ENCODE results near the gene OSBPL1A.
"Not testable (repeated sequence)": the region's sequence is repeated elsewhere in the genome, so short reads cannot be mapped to it uniquely, and the experiment has no call there.

Gene OSBPL1A

DNA sequence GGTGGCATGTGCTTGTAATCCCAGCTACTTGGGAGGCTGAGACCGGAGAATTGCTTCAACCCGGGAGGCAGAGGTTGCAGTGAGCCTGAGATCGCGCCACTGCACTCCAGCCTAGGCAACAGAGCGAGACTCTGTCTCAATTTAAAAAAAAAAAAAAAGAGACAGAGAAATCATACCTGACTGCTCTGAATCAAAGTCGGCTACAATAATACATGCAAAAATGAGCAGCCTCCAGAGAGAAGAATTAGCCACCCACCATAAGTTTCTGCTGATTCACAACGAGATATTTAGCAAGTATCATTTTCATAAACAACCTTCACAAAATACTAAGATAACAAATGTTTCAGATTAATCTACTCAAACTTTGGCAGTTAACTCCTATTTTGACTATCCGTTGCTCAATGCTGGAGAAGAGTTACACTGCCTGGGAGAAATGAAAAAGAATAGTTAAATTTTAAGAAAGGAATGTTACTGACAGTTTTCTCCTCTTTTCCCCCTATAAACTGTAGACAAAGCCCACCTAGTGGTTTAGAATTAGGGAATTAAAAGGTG is 1.5 kb downstream of the OSBPL1A start:
- DNase-seq, result no peak

GRCh38 chr18:24395049-24395795 is 2.4 kb downstream of the OSBPL1A start:
- DNase-seq, result no peak

- DNase-seq, result no peak
Observed at GRCh38 chr18:24388957-24389356, 8.7 kb downstream of the OSBPL1A start.

- DNase-seq, result no peak
Observed at GRCh38 chr18:24386681-24387080, 10.9 kb downstream of the OSBPL1A start.

- DNase-seq, result no peak
Observed at GRCh38 chr18:24381126-24381525, 16.5 kb downstream of the OSBPL1A start.

GRCh38 chr18:24380163-24380747 is 17.4 kb downstream of the OSBPL1A start:
- no peak for DNase-seq

DNA sequence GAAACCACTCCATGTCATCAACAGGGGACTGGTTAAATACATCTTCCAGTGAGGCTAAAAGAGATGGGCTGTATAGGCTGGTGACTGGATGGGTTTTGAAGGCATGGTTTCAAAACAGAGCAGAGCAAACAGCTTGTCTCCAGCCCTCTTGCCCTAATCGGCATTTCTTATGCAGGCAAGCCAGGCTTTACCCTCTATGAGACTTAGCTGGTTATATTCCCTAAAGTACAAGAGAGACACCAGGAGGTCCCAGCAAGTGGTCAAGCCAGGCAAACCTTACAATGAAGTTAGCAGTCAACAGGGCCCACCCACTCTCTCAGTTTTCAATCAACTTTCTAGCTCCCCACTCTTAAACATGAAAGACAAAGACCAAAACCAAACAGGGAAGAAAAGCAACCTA is 19.0 kb downstream of the OSBPL1A start:
- DNase-seq, result no peak

- not testable (repeated sequence) for DNase-seq
Observed at GRCh38 chr18:24376531-24376930, 21.1 kb downstream of the OSBPL1A start.

- DNase-seq, result no peak
Observed at GRCh38 chr18:24373328-24373727, 24.3 kb downstream of the OSBPL1A start.

DNA sequence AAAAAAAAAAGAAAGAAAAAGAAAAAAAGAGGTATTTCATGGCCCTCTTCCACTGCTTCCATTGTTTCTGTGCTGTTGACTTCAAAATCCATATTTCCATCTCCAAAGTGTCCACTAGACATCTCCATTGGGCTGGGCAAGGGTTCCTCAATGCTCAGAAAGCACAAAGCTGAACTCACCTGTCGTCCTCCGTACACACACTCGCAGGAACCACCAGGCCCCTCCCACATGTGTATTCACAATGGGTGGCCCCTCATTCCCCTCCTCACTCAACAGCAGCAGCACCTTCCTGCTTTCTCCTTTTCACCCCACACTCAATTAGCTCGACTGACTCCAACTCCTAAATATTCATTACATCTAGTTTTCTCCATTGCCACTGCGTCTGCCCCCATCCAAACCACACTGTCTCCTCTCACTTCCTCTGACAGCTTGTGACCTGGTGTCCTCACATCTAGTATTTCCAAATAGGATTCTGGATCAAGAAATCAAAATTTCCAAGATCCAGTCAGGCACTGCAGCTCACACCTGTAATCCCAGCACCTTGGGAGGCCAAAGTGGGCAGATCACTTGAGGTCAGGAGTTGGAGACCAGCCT is 25.2 kb downstream of the OSBPL1A start:
- DNase-seq, result no peak

- DNase-seq, result no peak
Observed at GRCh38 chr18:24370120-24370519, 27.5 kb downstream of the OSBPL1A start.

DNA sequence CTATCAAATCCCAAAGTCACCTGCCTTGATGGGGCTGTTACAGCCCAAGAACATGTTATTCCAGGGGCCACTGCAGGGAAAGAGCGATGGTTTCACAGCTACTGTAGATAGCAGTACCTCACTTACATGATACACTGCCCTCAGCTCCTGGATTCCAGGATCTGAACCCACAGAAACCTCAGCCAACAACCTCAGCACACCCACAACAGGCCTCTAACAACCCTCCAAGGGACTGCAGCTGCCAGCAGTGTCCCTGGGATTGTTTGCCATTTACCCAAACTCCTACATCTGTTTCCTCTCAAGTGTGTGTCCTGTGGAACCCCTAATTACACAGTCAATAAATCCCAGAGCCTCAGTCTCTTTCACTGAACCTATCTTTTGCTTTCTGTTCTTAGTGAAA is 28.2 kb downstream of the OSBPL1A start:
- DNase-seq, result no peak

DNA sequence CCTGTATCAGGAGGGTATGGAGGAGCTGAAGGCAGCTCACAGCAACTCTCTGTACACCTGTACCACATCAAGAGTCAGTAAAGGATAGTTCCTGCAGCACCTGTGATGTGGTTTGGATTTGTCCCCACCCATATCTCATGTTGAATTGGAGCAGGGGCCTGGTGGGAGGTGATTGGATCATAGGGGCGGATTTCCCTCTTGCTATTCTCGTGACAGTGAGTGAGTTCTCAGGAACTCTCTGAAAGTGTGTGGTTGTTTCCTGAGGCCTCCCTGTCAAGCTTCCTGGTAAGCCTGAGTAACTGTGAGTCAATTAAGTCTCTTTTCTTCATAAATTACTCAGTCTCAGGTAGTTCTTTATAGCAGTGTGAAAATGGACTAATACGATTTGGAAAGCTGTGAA is 28.9 kb downstream of the OSBPL1A start:
- no peak for DNase-seq

DNA sequence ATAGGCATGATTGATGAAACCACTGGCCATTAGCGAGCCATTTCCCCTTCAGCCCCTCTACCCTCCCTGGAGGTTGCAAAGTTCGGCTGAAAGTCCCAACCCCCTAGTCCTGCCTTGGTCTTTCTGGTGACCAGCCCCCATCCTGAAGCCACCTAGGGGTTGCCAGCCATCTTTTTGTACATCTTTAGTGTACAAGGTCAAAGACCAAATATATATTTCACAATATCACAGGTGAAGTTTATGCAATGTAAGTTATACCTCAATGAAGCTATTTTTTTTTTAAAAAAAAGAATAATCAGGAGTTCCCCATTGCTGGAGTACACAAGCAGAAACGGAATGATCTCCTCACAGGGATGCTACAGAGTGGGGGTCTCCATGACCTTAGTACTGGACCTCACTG is 31.3 kb downstream of the OSBPL1A start:
- DNase-seq, result no peak

GRCh38 chr18:24364177-24364576 is 33.4 kb downstream of the OSBPL1A start:
- DNase-seq, result no peak

GRCh38 chr18:24362757-24363156 is 34.9 kb downstream of the OSBPL1A start:
- no peak for DNase-seq

DNA sequence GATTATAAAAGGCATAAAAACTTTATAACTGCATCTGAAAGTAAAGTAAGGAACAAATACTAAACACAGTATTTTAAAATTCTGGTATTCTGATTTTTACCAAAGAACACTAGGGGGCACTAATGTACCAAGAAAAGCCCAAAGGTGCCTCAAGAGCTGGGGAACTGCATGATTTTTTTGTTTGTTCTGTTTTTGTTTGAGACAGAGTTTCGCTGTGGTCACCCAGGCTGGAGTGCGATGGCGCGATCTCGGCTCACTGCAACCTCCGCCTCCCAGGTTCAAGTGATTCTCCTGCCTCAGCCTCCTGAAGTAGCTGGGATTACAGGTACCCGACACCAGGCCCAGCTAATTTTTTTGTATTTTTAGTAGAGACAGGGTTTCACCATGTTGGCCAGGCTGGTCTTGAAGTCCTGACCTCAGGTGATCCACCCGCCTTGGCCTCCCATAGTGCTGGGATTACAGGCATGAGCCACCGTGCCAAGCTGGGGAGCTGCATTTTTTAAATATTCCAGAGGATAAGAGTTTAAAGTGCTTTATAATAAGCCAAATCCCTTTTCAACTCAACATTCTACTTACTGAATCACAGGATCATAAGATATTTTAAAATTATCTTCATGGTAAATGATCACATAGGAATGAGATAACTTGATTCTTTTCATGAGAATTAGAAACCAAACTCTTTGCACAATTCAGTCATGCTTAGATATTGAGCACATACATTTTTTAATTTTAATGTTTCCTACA is 37.7 kb downstream of the OSBPL1A start:
- not testable (repeated sequence) for DNase-seq

DNA sequence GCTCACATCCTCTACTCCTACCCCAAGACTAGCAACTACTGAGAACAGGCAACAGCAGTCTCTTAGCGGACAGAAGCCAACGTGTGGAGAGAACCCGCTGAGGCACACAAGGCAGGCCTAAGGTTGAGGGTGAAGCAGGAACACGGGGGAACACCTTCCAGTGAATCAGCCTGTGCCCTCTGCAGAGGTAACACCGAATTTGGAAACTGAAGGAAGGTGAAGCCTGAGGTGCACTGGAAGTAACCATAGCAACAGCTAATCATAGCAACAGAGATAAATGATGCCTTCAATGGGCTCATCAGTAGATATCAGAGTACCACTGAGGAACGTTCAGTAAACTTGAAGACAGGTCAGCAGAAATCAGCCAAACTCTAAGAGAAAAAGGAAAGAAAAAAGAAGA is 43.3 kb downstream of the OSBPL1A start:
- no peak for DNase-seq

DNA sequence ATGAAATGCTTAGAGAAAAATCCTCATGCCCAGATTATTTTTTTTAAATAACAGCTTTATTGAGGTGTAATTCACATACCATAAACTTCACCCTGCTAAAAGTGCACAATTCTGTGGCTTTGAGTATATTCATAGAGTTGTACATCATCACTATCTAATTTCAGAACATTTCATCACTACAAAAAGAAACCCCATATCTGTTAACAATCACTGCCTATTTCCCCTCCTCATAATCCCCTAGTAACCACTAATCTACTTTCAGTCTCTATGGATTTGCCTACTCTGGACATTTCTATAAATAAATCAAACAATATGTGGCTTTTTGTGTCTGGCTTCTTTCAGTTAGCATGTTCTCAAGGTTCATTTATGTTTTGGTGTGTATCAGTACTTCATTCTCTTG is 51.4 kb downstream of the OSBPL1A start:
- DNase-seq, result no peak

- DNase-seq, result no peak
Observed at GRCh38 chr18:24344509-24344908, 53.1 kb downstream of the OSBPL1A start.

GRCh38 chr18:24342347-24342746 is 55.3 kb downstream of the OSBPL1A start:
- no peak for DNase-seq

DNA sequence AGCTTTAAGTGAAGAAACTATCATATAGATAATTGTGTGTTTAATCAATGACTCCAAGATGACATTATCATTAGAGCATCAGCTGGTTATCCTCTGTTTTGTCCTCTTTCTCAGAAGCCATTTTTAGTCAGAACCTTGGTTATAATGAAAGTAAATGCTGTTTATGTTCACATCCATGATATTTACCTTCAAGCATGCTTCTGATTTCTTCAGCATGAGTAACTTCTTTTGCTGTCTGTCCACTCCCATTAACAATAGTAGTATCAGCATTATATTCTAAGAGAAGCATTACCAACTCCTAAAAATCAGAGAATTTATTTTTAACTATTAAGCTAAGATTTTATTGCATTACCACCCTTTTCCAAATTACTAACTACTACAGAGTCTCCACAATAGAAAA is 56.3 kb downstream of the OSBPL1A start:
- no peak for DNase-seq

DNA sequence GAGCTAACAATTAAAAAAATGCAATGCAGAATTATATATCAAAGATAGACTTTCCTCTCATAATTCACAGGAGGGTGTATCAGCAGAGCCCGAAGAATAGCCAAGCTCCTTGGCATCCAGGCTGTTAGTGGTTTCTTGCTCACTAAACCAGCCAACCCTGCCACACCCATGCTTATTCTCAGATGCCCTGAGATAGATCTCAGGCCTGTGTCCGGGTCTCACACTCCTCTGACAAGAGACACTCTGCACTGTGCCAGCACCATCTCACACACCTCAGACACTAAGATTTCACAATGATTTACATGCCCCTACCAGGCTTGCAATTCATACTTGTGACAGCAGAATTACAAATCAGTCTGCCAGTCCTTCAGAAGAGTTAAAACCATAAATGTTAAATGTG is 64.5 kb downstream of the OSBPL1A start:
- DNase-seq, result no peak
